Measurements from ENCODE around the gene PRTN3.
"Not testable (repeated sequence)": the region's sequence is repeated elsewhere in the genome, so short reads cannot be mapped to it uniquely, and the experiment has no call there.

Gene PRTN3

DNA sequence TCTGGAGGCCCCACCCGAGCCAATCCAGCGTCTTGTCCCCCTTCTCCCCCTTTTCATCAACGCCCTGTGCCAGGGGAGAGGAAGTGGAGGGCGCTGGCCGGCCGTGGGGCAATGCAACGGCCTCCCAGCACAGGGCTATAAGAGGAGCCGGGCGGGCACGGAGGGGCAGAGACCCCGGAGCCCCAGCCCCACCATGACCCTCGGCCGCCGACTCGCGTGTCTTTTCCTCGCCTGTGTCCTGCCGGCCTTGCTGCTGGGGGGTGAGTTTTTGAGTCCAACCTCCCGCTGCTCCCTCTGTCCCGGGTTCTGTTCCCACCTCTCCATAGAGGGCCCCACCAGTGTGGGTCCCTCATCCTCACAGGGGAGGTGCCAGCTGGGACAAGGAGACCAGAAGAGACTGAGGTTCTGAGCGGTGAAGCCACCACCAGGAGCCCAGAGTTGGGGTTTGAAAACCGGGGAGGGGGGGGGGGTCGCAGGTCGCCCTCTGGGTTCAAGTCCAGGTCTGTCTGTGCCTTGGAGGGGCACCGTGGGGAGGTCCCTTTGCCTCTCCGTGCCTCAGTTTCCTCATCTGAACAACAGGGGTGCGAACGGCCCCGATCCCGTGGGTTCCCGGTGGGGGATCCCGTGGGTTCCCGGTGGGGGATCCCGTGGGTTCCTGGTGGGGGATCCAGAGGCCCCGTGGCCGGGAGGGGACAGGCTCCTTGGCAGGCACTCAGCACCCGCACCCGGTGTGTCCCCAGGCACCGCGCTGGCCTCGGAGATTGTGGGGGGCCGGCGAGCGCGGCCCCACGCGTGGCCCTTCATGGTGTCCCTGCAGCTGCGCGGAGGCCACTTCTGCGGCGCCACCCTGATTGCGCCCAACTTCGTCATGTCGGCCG, 11.6 kb downstream of the PRTN3 start, which contains the start of gene ELANE:
TSS of gene ELANE (plus strand) at position 168 of the 878 bp plus-strand sequence. CDS start at position 194, 26 bp downstream.
- Histone ChIP-seq H3K4me3 (no peak within 1 kb of the TSS), H3K27ac (peak within 1 kb of the TSS; percentile 66), H3K36me3 (no peaks in the 10 kb centered on the region), H3K27me3 (peaks cover 0 to 63% of the 10 kb centered on the region in 2 donors), H3K4me1 (peaks cover 0 to 25% (median 14%) of the 10 kb centered on the region in 4 donors), H3K9me3 (no peaks in the 10 kb centered on the region)
- DNase-seq: no peak
- intact Hi-C loops (cut with DNase I; ENCODE audit: low total_unique reads): loop anchor here (10.0 kb wide), 1 partner anchor 132 kb away; the partner anchor contains the start of gene WDR18
- TF ChIP-seq, protein P1, sequence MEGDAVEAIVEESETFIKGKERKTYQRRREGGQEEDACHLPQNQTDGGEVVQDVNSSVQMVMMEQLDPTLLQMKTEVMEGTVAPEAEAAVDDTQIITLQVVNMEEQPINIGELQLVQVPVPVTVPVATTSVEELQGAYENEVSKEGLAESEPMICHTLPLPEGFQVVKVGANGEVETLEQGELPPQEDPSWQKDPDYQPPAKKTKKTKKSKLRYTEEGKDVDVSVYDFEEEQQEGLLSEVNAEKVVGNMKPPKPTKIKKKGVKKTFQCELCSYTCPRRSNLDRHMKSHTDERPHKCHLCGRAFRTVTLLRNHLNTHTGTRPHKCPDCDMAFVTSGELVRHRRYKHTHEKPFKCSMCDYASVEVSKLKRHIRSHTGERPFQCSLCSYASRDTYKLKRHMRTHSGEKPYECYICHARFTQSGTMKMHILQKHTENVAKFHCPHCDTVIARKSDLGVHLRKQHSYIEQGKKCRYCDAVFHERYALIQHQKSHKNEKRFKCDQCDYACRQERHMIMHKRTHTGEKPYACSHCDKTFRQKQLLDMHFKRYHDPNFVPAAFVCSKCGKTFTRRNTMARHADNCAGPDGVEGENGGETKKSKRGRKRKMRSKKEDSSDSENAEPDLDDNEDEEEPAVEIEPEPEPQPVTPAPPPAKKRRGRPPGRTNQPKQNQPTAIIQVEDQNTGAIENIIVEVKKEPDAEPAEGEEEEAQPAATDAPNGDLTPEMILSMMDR (IDR thresholded peaks at IDR 0.05): no peak

DNA sequence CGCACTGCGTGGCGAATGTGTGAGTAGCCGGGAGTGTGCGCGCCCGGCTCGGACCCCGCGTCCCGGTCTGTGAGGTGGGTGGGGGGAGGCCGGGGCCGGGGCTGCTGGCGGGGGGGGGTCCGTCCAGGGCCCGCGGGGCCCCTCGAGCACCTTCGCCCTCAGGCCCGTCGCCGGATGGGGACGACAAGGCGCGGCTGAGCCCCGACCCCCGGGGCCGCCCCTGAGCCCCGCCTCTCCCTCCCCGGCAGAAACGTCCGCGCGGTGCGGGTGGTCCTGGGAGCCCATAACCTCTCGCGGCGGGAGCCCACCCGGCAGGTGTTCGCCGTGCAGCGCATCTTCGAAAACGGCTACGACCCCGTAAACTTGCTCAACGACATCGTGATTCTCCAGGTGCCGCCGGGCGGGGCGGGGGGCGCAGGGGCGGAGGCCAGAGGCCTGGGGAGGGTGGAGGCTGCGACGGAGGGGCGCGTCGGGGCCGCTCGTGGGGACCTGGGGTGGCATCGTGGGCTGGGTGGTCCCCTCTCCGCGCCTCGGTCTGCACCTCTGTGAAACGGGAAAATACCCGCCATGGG, 12.3 kb downstream of the PRTN3 start:
- Histone ChIP-seq H3K4me3 (no peak overlapping the region), H3K9me3 (no peaks in the 10 kb centered on the region), H3K4me1 (peaks cover 0 to 19% (median 11%) of the 10 kb centered on the region in 4 donors), H3K27me3 (peaks cover 0 to 57% of the 10 kb centered on the region in 2 donors), H3K27ac (no peak overlapping the region), H3K36me3 (no peaks in the 10 kb centered on the region)
- intact Hi-C loops (cut with DNase I; ENCODE audit: low total_unique reads): loop anchor here (10.0 kb wide), 1 partner anchor 132 kb away; the partner anchor contains the start of gene WDR18
- TF ChIP-seq, protein P1 (IDR thresholded peaks at IDR 0.05): no peak
- DNase-seq: no peak

DNA sequence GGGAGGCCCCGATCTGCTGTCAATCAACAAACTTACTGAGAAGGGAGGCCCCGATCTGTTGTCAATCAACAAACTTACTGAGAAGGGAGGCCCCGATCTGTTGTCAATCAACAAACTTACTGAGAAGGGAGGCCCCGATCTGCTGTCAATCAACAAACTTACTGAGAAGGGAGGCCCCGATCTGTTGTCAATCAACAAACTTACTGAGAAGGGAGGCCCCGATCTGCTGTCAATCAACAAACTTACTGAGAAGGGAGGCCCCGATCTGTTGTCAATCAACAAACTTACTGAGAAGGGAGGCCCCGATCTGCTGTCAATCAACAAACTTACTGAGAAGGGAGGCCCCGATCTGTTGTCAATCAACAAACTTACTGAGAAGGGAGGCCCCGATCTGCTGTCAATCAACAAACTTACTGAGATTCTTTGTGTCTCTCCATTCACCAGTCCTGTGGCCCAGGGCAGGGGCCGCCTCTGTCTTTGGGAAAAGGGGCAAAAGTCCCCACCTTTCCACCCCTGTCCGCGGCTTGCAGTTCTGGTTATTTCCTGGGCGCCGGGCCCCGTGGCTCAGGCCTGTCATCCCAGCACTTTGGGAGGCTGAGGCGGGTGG, 12.9 kb downstream of the PRTN3 start:
- H3K36me3 ChIP-seq, DNase-seq, H3K4me3 ChIP-seq, H3K27ac ChIP-seq, H3K9me3 ChIP-seq: not testable (repeated sequence)
- Histone ChIP-seq H3K4me1 (peaks cover 0 to 19% (median 11%) of the 10 kb centered on the region in 4 donors), H3K27me3 (peaks cover 0 to 57% of the 10 kb centered on the region in 2 donors)
- intact Hi-C loops (cut with DNase I; ENCODE audit: low total_unique reads): loop anchor here (10.0 kb wide), 1 partner anchor 131 kb away; the partner anchor contains the start of gene WDR18

DNA sequence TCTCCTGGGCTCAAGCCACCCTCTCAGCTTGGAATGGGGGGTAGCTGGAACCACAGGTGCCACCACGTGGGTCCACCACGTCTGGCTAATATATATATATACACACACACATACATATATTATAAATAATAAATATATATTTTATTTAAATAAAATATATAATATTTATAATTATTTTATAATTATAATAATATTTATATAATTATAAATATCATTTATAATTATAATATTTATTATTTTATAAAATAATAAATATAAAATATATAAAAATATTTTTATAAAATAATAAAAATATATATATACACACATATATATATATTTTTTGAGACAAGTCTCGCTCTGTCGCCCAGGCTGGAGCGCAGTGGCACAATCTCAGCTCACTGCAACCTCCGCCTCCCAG, 13.8 kb downstream of the PRTN3 start:
- H3K27me3 ChIP-seq: peaks cover 0 to 65% of the 10 kb centered on the region in 2 donors

GRCh38 chr19:855142-855541, 14.3 kb downstream of the PRTN3 start:
- peaks cover 0 to 19% (median 11%) of the 10 kb centered on the region in 4 donors for H3K4me1 ChIP-seq
- peaks cover 0 to 70% of the 10 kb centered on the region in 2 donors for H3K27me3 ChIP-seq
- no peaks in the 10 kb centered on the region for H3K9me3 ChIP-seq
- H3K4me3 ChIP-seq: no peak overlapping the region
- intact Hi-C loops (cut with DNase I; ENCODE audit: low total_unique reads): loop anchor here (5.0 to 10.0 kb wide), 2 partner anchors 62 to 130 kb away; partner anchors contain the start of genes KISS1R and WDR18
- no peak for DNase-seq
- H3K27ac ChIP-seq: no peak overlapping the region
- TF ChIP-seq, protein P1 (IDR thresholded peaks at IDR 0.05): no peak
- no peaks in the 10 kb centered on the region for H3K36me3 ChIP-seq

More for the DNA sequence above, 13.8 kb downstream of the PRTN3 start:
- H3K4me1 ChIP-seq: peaks cover 0 to 19% (median 11%) of the 10 kb centered on the region in 4 donors
- no peaks in the 10 kb centered on the region for H3K9me3 ChIP-seq
- intact Hi-C loops (cut with DNase I; ENCODE audit: low total_unique reads): loop anchor here (10.0 kb wide), 1 partner anchor 130 kb away; the partner anchor contains the start of gene WDR18
- DNase-seq: no peak
- no peak overlapping the region for H3K4me3 ChIP-seq
- TF ChIP-seq, protein P1 (IDR thresholded peaks at IDR 0.05): no peak
- no peak overlapping the region for H3K27ac ChIP-seq
- no peaks in the 10 kb centered on the region for H3K36me3 ChIP-seq
